ENCODE results near the gene CD200.

The CD200 gene

DNA sequence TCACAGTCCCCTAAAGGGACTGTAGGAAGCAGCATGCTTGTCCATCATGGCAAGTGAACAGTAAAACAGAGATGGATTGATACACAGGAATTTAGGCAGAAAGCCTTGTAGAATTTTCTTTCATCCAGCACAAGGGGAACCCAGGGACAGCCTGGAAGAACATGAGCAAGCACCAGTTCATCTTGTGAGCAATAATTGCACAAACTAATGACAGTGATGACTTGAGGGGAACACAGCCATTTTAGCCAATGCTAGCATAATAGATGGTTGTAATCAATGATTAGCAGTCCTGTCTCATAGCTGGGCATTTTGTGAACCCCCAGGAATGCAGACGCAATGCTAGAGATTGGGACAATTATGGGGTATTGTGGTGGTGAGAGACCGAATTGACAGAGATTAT, 6.7 kb downstream of the CD200 start:
- no peak for DNase-seq (ENCODE audit: low read depth in 1 of 2, low spot score in 1 of 2)
- Histone ChIP-seq H3K27me3 (ENCODE audit: insufficient read depth, poor library complexity, severe bottlenecking) (no peaks in the 10 kb centered on the region), H3K4me3 (replicated peaks; ENCODE audit: insufficient read depth, low read length) (no peak overlapping the region), H3K27ac (replicated peaks) (no peak overlapping the region)
- no peak for TF ChIP-seq CTCF (IDR thresholded peaks at IDR 0.05; ENCODE audit: insufficient read depth, low read length)
- no peak for TF ChIP-seq GABPA (IDR thresholded peaks at IDR 0.05; ENCODE audit: low read depth)
- TF ChIP-seq SPI1 (IDR thresholded peaks at IDR 0.05; ENCODE audit: borderline replicate concordance, low read depth): no peak
- no peak for TF ChIP-seq POLR2AphosphoS5 (IDR thresholded peaks at IDR 0.05; ENCODE audit: low read depth)
- no peak for TF ChIP-seq REST (IDR thresholded peaks at IDR 0.05; ENCODE audit: insufficient replicate concordance, low read depth)

- H3K27me3 ChIP-seq (ENCODE audit: insufficient read depth, poor library complexity, severe bottlenecking): no peaks in the 10 kb centered on the region
- DNase-seq (ENCODE audit: low read depth in 1 of 2, low spot score in 1 of 2): no peak
- TF ChIP-seq SPI1 (IDR thresholded peaks at IDR 0.05; ENCODE audit: borderline replicate concordance, low read depth) (no peak), CTCF (IDR thresholded peaks at IDR 0.05; ENCODE audit: insufficient read depth, low read length) (no peak), GABPA (IDR thresholded peaks at IDR 0.05; ENCODE audit: low read depth) (no peak), REST (IDR thresholded peaks at IDR 0.05; ENCODE audit: insufficient replicate concordance, low read depth) (no peak), POLR2AphosphoS5 (IDR thresholded peaks at IDR 0.05; ENCODE audit: low read depth) (no peak)
- H3K27ac ChIP-seq (replicated peaks): no peak overlapping the region
- no peak overlapping the region for H3K4me3 ChIP-seq (replicated peaks; ENCODE audit: insufficient read depth, low read length)
These were observed 8.4 kb downstream of the CD200 start for GRCh38 chr3:112341386-112341785.

- Histone ChIP-seq H3K27ac (replicated peaks) (no peak overlapping the region), H3K27me3 (ENCODE audit: insufficient read depth, poor library complexity, severe bottlenecking) (no peaks in the 10 kb centered on the region), H3K4me3 (replicated peaks; ENCODE audit: insufficient read depth, low read length) (no peak overlapping the region)
- TF ChIP-seq CTCF (IDR thresholded peaks at IDR 0.05; ENCODE audit: insufficient read depth, low read length) (no peak), SPI1 (IDR thresholded peaks at IDR 0.05; ENCODE audit: borderline replicate concordance, low read depth) (no peak), POLR2AphosphoS5 (IDR thresholded peaks at IDR 0.05; ENCODE audit: low read depth) (no peak), REST (IDR thresholded peaks at IDR 0.05; ENCODE audit: insufficient replicate concordance, low read depth) (no peak), GABPA (IDR thresholded peaks at IDR 0.05; ENCODE audit: low read depth) (no peak)
- DNase-seq (ENCODE audit: low read depth in 1 of 2, low spot score in 1 of 2): no peak
These were observed 12.7 kb downstream of the CD200 start for GRCh38 chr3:112345681-112346080.

Data from HL-60 (cell line).